ENCODE data around the gene GNAT3. TPM values are rescaled to one million over a fixed set of nuclear protein-coding genes. Genes with fewer than 3 reads are reported as not detected.
A peak's percentile ranks its signal among the peaks of the same experiment; 100 is the strongest.

The GNAT3 gene
- total RNA-seq, 4 donors from 2014 or later: not detected

GRCh38 chr7:80440883-80441282, 71.0 kb downstream of the GNAT3 start:
- Histone ChIP-seq H3K4me3 (no peak overlapping the region), H3K27ac (no peak overlapping the region), H3K9me3 (peaks cover 0 to 4% (median 0%) of the 10 kb centered on the region in 4 donors), H3K4me1 (peaks cover 0 to 12% (median 0%) of the 10 kb centered on the region in 4 donors), H3K36me3 (no peaks in the 10 kb centered on the region), H3K27me3 (no peaks in the 10 kb centered on the region)
- WGBS, 2 donors: 36 to 50% methylated on average over 2 of the region's 2 CpGs
- DNase-seq (ENCODE audit: low spot score in 2 of 2): no peak
- TF ChIP-seq EP300 (IDR thresholded peaks at IDR 0.05) (no peak), POLR2A (IDR thresholded peaks at IDR 0.05) (no peak)
- TF ChIP-seq, protein P1, sequence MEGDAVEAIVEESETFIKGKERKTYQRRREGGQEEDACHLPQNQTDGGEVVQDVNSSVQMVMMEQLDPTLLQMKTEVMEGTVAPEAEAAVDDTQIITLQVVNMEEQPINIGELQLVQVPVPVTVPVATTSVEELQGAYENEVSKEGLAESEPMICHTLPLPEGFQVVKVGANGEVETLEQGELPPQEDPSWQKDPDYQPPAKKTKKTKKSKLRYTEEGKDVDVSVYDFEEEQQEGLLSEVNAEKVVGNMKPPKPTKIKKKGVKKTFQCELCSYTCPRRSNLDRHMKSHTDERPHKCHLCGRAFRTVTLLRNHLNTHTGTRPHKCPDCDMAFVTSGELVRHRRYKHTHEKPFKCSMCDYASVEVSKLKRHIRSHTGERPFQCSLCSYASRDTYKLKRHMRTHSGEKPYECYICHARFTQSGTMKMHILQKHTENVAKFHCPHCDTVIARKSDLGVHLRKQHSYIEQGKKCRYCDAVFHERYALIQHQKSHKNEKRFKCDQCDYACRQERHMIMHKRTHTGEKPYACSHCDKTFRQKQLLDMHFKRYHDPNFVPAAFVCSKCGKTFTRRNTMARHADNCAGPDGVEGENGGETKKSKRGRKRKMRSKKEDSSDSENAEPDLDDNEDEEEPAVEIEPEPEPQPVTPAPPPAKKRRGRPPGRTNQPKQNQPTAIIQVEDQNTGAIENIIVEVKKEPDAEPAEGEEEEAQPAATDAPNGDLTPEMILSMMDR (IDR thresholded peaks at IDR 0.05): no peak

DNA sequence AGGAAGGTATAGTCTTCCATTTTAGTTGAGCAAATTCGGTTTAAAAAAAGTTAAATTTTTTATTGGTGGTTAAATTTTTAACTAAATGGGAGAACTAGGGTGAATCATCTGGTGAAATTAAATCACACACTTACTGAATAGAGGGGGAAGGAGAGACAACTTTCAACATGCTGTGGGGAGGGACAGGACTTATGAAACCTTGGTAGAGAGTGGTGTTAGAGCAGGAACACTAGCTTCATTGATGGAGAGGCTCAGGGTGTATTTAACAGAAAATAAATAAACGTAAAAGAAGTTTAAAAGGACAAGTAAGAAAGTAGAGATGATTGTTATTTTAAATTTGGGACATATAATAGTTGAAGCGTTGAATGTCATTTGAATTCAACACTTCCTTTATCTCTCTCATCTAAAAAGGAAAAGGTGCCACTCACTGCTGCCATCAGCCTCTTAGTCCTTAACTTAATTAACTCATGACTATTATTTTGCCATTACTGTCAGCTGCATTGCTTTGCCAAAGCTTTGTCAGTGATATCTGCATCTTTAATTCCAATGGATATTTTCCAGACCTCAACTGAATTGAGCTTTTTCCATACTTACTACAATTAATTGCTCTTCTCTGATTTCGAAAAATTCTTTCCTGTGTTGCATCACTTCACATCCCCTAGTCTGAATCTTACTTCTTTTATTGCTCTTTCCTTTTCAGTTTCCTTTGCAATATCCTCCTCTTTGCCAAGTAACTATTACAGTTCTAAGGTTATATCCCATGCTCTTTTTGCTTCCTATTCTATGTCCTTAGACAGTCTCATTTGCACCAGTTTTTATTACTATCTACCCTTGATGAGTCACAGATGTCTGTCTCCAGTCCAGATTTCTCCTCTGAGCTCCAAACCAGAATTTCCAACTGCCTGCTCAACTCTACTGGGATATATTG, 71.7 kb downstream of the GNAT3 start:
- Histone ChIP-seq H3K27me3 (no peaks in the 10 kb centered on the region), H3K4me1 (peaks cover 0 to 12% (median 0%) of the 10 kb centered on the region in 4 donors), H3K36me3 (no peaks in the 10 kb centered on the region), H3K9me3 (peaks cover 0 to 4% (median 0%) of the 10 kb centered on the region in 4 donors), H3K27ac (no peak overlapping the region), H3K4me3 (no peak overlapping the region)
- peak in 1 of 2 donors; percentile 15 for DNase-seq (ENCODE audit: low spot score in 2 of 2)
- TF ChIP-seq EP300 (IDR thresholded peaks at IDR 0.05): peak in 1 of 2 donors; percentile 37
- TF ChIP-seq, protein P1 (IDR thresholded peaks at IDR 0.05): no peak
- 54 to 62% methylated on average over 4 of the region's 4 CpGs for WGBS, 2 donors

DNA sequence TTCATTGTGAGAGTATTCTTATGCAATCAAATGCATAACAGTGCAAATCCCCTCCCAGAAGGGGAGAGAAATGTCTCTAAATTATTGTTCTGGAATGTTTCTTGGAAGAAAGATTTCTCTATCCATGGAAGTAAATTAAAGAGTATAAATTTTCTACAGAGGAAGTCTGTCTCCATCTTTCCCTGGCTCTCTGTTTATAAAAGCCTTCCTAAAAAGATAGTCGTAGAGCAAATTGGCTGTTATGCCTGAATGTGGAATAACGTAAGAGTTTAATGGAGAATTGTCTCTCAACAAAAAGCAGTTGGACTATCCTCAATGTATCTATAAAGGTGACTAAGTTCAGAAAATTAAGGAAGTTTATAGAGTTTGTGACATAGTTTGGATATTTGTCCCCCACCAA, 76.3 kb downstream of the GNAT3 start:
- H3K36me3 ChIP-seq: no peaks in the 10 kb centered on the region
- no peak for DNase-seq (ENCODE audit: low spot score in 2 of 2)
- no peak overlapping the region for H3K4me3 ChIP-seq
- H3K27ac ChIP-seq: no peak overlapping the region
- H3K4me1 ChIP-seq: peaks cover 0 to 8% (median 0%) of the 10 kb centered on the region in 4 donors
- TF ChIP-seq EP300 (IDR thresholded peaks at IDR 0.05): no peak
- TF ChIP-seq, protein P1 (IDR thresholded peaks at IDR 0.05): no peak
- no peak for TF ChIP-seq POLR2A (IDR thresholded peaks at IDR 0.05)
- 54 to 72% methylated on average over 2 of the region's 2 CpGs for WGBS, 2 donors
- H3K9me3 ChIP-seq: peaks cover 0 to 4% (median 0%) of the 10 kb centered on the region in 4 donors
- H3K27me3 ChIP-seq: no peaks in the 10 kb centered on the region

DNA sequence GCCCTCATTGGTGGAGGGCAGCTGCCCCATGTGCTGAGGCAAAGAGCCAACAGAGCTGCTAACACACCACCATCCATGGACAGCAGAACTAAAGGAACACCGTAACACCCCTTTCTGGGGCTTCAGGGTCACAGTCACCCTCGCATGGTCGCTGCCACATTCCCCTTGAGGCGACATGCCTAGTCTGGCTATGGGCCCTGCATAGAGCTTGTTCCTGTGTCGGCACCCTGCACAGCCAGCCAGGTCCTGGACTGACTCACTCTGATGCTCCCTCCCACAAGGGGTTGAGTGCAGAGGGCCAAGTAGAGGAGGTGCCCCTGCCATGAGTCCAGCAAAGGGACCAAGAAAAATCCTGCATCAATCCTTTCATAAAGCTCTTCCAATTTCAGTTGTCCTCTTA, 77.8 kb downstream of the GNAT3 start:
- Histone ChIP-seq H3K9me3 (peaks cover 0 to 4% (median 0%) of the 10 kb centered on the region in 4 donors), H3K4me1 (no peaks in the 10 kb centered on the region), H3K36me3 (no peaks in the 10 kb centered on the region), H3K4me3 (no peak overlapping the region), H3K27me3 (no peaks in the 10 kb centered on the region), H3K27ac (no peak overlapping the region)
- no peak for DNase-seq (ENCODE audit: low spot score in 2 of 2)
- TF ChIP-seq, protein P1 (IDR thresholded peaks at IDR 0.05): no peak
- TF ChIP-seq POLR2A (IDR thresholded peaks at IDR 0.05) (no peak), EP300 (IDR thresholded peaks at IDR 0.05) (no peak)
- 78 to 100% methylated on average over 4 to 5 of the region's 5 CpGs for WGBS, 2 donors

- H3K27me3 ChIP-seq: no peaks in the 10 kb centered on the region
- 0 to 82% methylated on average over 1 of the region's 1 CpG for WGBS, 2 donors
- DNase-seq (ENCODE audit: low spot score in 2 of 2): no peak
- peaks cover 0 to 2% (median 0%) of the 10 kb centered on the region in 4 donors for H3K9me3 ChIP-seq
- H3K4me3 ChIP-seq: no peak overlapping the region
- H3K4me1 ChIP-seq: peaks cover 0 to 6% (median 0%) of the 10 kb centered on the region in 4 donors
- no peaks in the 10 kb centered on the region for H3K36me3 ChIP-seq
- H3K27ac ChIP-seq: no peak overlapping the region
- TF ChIP-seq POLR2A (IDR thresholded peaks at IDR 0.05): no peak
- TF ChIP-seq, protein P1 (IDR thresholded peaks at IDR 0.05): no peak
- TF ChIP-seq EP300 (IDR thresholded peaks at IDR 0.05): no peak
These were observed 79.7 kb downstream of the GNAT3 start for GRCh38 chr7:80432166-80432565.
